Hippocampal formation (tissue), 2 donors: ENCODE measurements around the gene DIP2C.
"Not testable (repeated sequence)": the region's sequence is repeated elsewhere in the genome, so short reads cannot be mapped to it uniquely, and the experiment has no call there.

ENCODE experiments used
- DNase-seq, 2 donors: peaks; one replicate each; lab custom pipeline; 2025; lab: John Stamatoyannopoulos, UW

DIP2C gene

GRCh38 chr10:351770-352334, 337.6 kb downstream of the DIP2C start:
- no peak for DNase-seq

GRCh38 chr10:350981-351501, 338.4 kb downstream of the DIP2C start:
- no peak for DNase-seq

GRCh38 chr10:349081-349480, 340.4 kb downstream of the DIP2C start:
- no peak for DNase-seq

GRCh38 chr10:348456-348855, 341.0 kb downstream of the DIP2C start:
- DNase-seq: no peak

- DNase-seq: not testable (repeated sequence)
Observed at GRCh38 chr10:347774-348173, 341.7 kb downstream of the DIP2C start.

- DNase-seq: not testable (repeated sequence)
Observed at GRCh38 chr10:347190-347589, 342.3 kb downstream of the DIP2C start.

- no peak for DNase-seq
Observed at GRCh38 chr10:344582-345200, 344.8 kb downstream of the DIP2C start.

- no peak for DNase-seq
Observed at GRCh38 chr10:343231-344220, 345.9 kb downstream of the DIP2C start.

GRCh38 chr10:341081-341740, 348.3 kb downstream of the DIP2C start:
- no peak for DNase-seq

- DNase-seq: no peak
Observed at GRCh38 chr10:340646-341045, 348.8 kb downstream of the DIP2C start.

- no peak for DNase-seq
Observed at GRCh38 chr10:339038-339391, 350.5 kb downstream of the DIP2C start.

- DNase-seq: no peak
Observed at GRCh38 chr10:338171-339037, 351.1 kb downstream of the DIP2C start.

GRCh38 chr10:336247-336646, 353.2 kb downstream of the DIP2C start:
- DNase-seq: no peak

GRCh38 chr10:335151-335800, 354.2 kb downstream of the DIP2C start:
- DNase-seq: no peak

GRCh38 chr10:331186-331585, 358.3 kb downstream of the DIP2C start:
- no peak for DNase-seq

- DNase-seq: peak; percentile 66 to 79
Observed at GRCh38 chr10:329361-330099, 359.9 kb downstream of the DIP2C start.

- DNase-seq: no peak
Observed at GRCh38 chr10:327889-328852, 361.3 kb downstream of the DIP2C start.

GRCh38 chr10:326894-327635, 362.4 kb downstream of the DIP2C start:
- DNase-seq: no peak
